NT2/D1 (cell line): Measurements from ENCODE around the gene CALML3.

Experiments used
- SUZ12 ChIP-seq: IDR thresholded peaks from 2 replicates; pipeline ENCODE4 v1.6.1; 2011; ENCODE audit not compliant: insufficient read length, insufficient read depth; ENCODE audit errors: extremely low read depth
- YY1 ChIP-seq: IDR thresholded peaks from 2 replicates; pipeline ENCODE4 v1.6.1; 2011; ENCODE audit not compliant: insufficient read length, insufficient read depth

DNA sequence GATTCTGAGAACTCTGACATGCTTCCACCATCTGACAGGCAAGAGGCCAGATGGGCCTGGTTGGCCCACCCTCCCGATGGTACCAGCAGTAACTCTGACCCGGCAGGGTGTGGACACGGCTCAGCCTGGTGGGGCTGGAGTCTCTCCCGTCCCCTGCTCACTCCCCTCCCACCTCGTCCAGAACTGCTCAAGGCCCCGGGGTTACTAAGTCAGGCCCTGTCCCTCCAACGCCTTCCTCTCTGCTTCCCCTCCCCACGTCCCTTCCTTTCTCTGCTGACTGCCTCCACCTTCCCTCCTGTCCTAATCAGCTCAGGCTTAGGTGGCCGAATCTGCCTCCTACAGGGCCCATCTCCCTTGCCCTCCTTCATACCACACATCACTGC is 37.9 kb upstream of the CALML3 start:
- TF ChIP-seq SUZ12 (no peak), YY1 (no peak)
